Measurements from ENCODE around the gene FBXO30. TPM values are rescaled to one million over a fixed set of nuclear protein-coding genes. Genes with fewer than 3 reads are reported as not detected.

FBXO30 gene
- total and polyA plus RNA-seq, 8 donors: 7.7 to 11.3 (median 10.9) TPM

DNA sequence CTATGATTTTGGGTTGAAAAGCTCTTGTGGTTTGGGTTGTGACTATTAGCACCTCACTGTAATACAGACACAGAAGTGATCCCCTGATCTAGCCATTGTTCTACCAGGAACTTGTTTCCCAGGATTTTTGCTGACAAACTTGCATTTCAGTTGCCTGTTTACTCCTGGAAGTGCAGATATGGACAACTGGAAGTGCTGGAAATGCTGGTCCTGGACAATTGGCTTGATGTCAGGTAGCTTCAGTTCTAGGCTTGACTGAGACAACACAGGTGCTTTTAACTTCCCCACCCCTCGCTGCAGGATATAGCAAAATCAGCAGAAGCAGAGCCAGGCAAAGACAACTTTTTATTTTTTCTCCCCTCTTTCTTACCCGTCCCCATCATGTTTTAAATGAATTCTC, 27.1 kb upstream of the FBXO30 start:
- no peaks in the 10 kb centered on the region for H3K9me3 ChIP-seq
- intact Hi-C loops (cut with DNase I): no loop called here
- H3K4me1 ChIP-seq: no peaks in the 10 kb centered on the region
- H3K4me3 ChIP-seq: no peak overlapping the region
- ATAC-seq: no peak
- H3K27ac ChIP-seq: no peak overlapping the region
- no peak for DNase-seq
- no peaks in the 10 kb centered on the region for H3K27me3 ChIP-seq
- H3K36me3 ChIP-seq: no peaks in the 10 kb centered on the region
- TF ChIP-seq, protein P1, sequence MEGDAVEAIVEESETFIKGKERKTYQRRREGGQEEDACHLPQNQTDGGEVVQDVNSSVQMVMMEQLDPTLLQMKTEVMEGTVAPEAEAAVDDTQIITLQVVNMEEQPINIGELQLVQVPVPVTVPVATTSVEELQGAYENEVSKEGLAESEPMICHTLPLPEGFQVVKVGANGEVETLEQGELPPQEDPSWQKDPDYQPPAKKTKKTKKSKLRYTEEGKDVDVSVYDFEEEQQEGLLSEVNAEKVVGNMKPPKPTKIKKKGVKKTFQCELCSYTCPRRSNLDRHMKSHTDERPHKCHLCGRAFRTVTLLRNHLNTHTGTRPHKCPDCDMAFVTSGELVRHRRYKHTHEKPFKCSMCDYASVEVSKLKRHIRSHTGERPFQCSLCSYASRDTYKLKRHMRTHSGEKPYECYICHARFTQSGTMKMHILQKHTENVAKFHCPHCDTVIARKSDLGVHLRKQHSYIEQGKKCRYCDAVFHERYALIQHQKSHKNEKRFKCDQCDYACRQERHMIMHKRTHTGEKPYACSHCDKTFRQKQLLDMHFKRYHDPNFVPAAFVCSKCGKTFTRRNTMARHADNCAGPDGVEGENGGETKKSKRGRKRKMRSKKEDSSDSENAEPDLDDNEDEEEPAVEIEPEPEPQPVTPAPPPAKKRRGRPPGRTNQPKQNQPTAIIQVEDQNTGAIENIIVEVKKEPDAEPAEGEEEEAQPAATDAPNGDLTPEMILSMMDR (IDR thresholded peaks at IDR 0.05): no peak

DNA sequence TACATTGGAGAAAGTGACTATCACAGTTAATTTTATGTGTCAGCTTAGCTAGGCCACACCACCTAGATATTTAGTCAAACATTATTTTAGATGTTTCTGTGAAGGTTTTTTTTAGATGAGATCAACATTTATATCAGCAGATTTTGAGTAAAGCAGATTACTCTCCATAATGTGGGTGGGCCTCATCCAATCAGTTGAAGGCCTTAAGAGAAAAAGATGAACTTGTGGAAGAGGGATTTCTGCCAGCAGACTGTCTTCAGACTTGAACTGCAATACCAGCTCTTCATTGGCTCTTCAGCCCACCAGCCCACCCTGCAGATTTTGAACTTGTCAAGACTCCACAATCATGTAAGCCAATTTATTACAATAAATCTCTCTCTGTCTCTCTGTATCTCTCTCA, 25.1 kb upstream of the FBXO30 start:
- intact Hi-C loops (cut with DNase I): no loop called here
- Histone ChIP-seq H3K27ac (no peak overlapping the region), H3K27me3 (no peaks in the 10 kb centered on the region), H3K4me1 (no peaks in the 10 kb centered on the region), H3K4me3 (no peak overlapping the region), H3K9me3 (no peaks in the 10 kb centered on the region), H3K36me3 (no peaks in the 10 kb centered on the region)
- DNase-seq (no peak), ATAC-seq (no peak)
- TF ChIP-seq, protein P1 (IDR thresholded peaks at IDR 0.05): no peak

GRCh38 chr6:145838305-145838704, 23.7 kb upstream of the FBXO30 start:
- Histone ChIP-seq H3K4me1 (no peaks in the 10 kb centered on the region), H3K9me3 (no peaks in the 10 kb centered on the region), H3K27me3 (no peaks in the 10 kb centered on the region), H3K27ac (no peak overlapping the region), H3K36me3 (no peaks in the 10 kb centered on the region), H3K4me3 (no peak overlapping the region)
- TF ChIP-seq, protein P1 (IDR thresholded peaks at IDR 0.05): no peak
- intact Hi-C loops (cut with DNase I): no loop called here
- ATAC-seq: no peak
- DNase-seq: no peak

DNA sequence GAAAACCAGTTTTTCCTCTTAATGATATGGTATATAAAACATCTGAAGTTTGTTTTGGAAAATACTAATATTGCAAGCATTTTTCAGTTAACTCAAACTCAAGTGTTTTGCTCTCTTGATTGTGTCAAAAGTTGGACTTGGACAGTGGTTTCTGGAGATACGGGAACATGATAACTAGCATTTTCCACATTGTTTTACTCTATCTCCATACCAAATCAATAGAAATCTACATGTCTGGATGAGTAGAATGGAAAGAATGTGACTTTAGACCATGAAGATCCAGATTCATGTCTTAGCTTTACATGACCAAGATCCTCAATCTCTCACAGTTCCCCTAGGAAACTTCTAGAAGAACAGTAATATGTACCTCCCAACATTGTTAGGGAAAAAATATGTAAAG, 22.2 kb upstream of the FBXO30 start:
- no peak overlapping the region for H3K27ac ChIP-seq
- no peaks in the 10 kb centered on the region for H3K36me3 ChIP-seq
- intact Hi-C loops (cut with DNase I): no loop called here
- H3K27me3 ChIP-seq: no peaks in the 10 kb centered on the region
- TF ChIP-seq, protein P1 (IDR thresholded peaks at IDR 0.05): no peak
- H3K4me1 ChIP-seq: no peaks in the 10 kb centered on the region
- no peak for ATAC-seq
- H3K9me3 ChIP-seq: no peaks in the 10 kb centered on the region
- no peak overlapping the region for H3K4me3 ChIP-seq
- no peak for DNase-seq

DNA sequence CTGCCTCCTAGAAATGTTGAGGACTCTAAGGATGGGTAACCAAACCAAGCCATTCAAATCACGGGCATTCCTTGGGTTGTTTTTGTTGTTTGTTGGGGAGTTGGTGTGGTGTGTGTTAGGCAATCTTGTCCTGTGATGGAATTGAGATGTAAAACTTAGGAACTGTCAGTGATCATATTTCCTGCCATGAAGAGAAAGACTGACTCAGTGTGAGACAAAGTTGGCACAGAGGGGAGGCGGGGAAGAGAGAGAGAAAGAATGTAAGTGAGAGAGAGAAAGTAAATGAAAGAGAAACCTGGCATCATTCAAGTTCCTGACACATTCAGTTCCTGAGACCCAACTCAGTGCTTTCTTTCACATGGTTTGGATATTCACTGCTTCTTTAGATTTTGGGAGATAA, 21.6 kb upstream of the FBXO30 start:
- no peak overlapping the region for H3K4me3 ChIP-seq
- intact Hi-C loops (cut with DNase I): no loop called here
- H3K27ac ChIP-seq: no peak overlapping the region
- H3K27me3 ChIP-seq: no peaks in the 10 kb centered on the region
- H3K36me3 ChIP-seq: no peaks in the 10 kb centered on the region
- TF ChIP-seq, protein P1 (IDR thresholded peaks at IDR 0.05): no peak
- H3K9me3 ChIP-seq: no peaks in the 10 kb centered on the region
- ATAC-seq (no peak), DNase-seq (no peak)
- no peaks in the 10 kb centered on the region for H3K4me1 ChIP-seq

All from left lung (tissue), 10 donors.